GM23338 (cell line): ENCODE measurements around the gene CD69. TPM values are rescaled to one million over a fixed set of nuclear protein-coding genes. Genes with fewer than 3 reads are reported as not detected.

Experiments
- ATAC-seq: fragments of 200-7000 bp; cut with Tn5 transposase; 3 replicates; pipeline ENCODE4 v1.9.1; 2020
- DNase-seq: peaks from one replicate; pipeline ENCODE4 v3.0.0-alpha.2; 2015; ENCODE audit warnings: low spot score
- H2AFZ ChIP-seq: fragments of 200-600 bp; sonication (generic); 2 replicates; pipeline ENCODE4 v1.8.0; 2016; ENCODE audit warnings: antibody characterized with exemption, mild to moderate bottlenecking, moderate library complexity
- H3F3A ChIP-seq: fragments of 200-600 bp; sonication (generic); replicated peaks from 2 replicates; pipeline ENCODE4 v1.8.0; 2017; ENCODE audit warnings: antibody characterized with exemption, mixed run types, low read depth
- H3K27ac ChIP-seq: fragments of 200-600 bp; sonication (generic); 2 replicates; pipeline ENCODE4 v1.6.1; 2016; ENCODE audit warnings: low read depth
- H3K27me3 ChIP-seq: fragments of 200-600 bp; sonication (generic); 2 replicates; pipeline ENCODE4 v1.8.0; 2016; ENCODE audit warnings: mild to moderate bottlenecking, mixed run types, moderate library complexity; ENCODE audit not compliant: insufficient read depth
- H3K36me3 ChIP-seq: fragments of 200-600 bp; sonication (generic); 2 replicates; pipeline ENCODE4 v1.8.0; 2016; ENCODE audit warnings: mild to moderate bottlenecking; ENCODE audit not compliant: insufficient read depth
- H3K4me1 ChIP-seq: fragments of 200-600 bp; sonication (generic); 2 replicates; pipeline ENCODE4 v1.8.0; 2016; ENCODE audit warnings: mild to moderate bottlenecking, moderate library complexity; ENCODE audit not compliant: insufficient read depth
- H3K4me2 ChIP-seq: fragments of 200-600 bp; sonication (generic); 2 replicates; pipeline ENCODE4 v1.7.1; 2017; ENCODE audit warnings: mixed run types
- H3K4me3 ChIP-seq: fragments of 200-600 bp; sonication (generic); 2 replicates; pipeline ENCODE4 v1.6.1; 2016; ENCODE audit warnings: mixed run types
- H3K79me2 ChIP-seq: fragments of 200-600 bp; sonication (generic); replicated peaks from 2 replicates; pipeline ENCODE4 v1.8.0; 2017; ENCODE audit warnings: mild to moderate bottlenecking; ENCODE audit not compliant: insufficient read depth
- H3K9me2 ChIP-seq: fragments of 200-600 bp; sonication (generic); 2 replicates; pipeline ENCODE4 v1.8.0; 2017; ENCODE audit not compliant: insufficient read depth
- H4K20me1 ChIP-seq: fragments of 200-600 bp; sonication (generic); replicated peaks from 2 replicates; pipeline ENCODE4 v1.8.0; 2017; ENCODE audit warnings: mild to moderate bottlenecking; ENCODE audit not compliant: insufficient read depth
- H3K27ac Mint-ChIP-seq: 2 replicates; pipeline ENCODE4 v1.8.0; 2020; ENCODE audit warnings: inconsistent platforms, mild to moderate bottlenecking, moderate library complexity, mixed read lengths
- H3K27me3 Mint-ChIP-seq: 3 replicates; pipeline ENCODE4 v1.8.0; 2022; ENCODE audit warnings: low read depth, mild to moderate bottlenecking, moderate library complexity, mixed read lengths, inconsistent platforms; ENCODE audit not compliant: insufficient read depth, poor library complexity
- H3K36me3 Mint-ChIP-seq: 3 replicates; pipeline ENCODE4 v1.8.0; 2021; ENCODE audit warnings: low read depth, mild to moderate bottlenecking, inconsistent platforms, moderate library complexity, mixed read lengths
- H3K4me1 Mint-ChIP-seq: 3 replicates; pipeline ENCODE4 v1.8.0; 2020; ENCODE audit warnings: mild to moderate bottlenecking, inconsistent platforms, mixed read lengths
- H3K4me3 Mint-ChIP-seq: 3 replicates; pipeline ENCODE4 v1.8.0; 2021; ENCODE audit warnings: moderate library complexity, mild to moderate bottlenecking, inconsistent platforms, mixed read lengths
- H3K9me3 Mint-ChIP-seq: 3 replicates; pipeline ENCODE4 v1.8.0; 2020; ENCODE audit warnings: moderate library complexity, mild to moderate bottlenecking, inconsistent platforms, mixed read lengths
- CREB1 ChIP-seq: fragments of 250-450 bp; sonication (Bioruptor Pico); IDR thresholded peaks from 2 replicates; pipeline ENCODE4 v1.5.0; 2020; ENCODE audit warnings: low read depth, mild to moderate bottlenecking, moderate library complexity
- EZH2 ChIP-seq: fragments of 200-600 bp; sonication (generic); IDR thresholded peaks from one replicate; pipeline ENCODE4 v1.8.0; 2017; ENCODE audit warnings: antibody characterized with exemption, mild to moderate bottlenecking, low read depth; ENCODE audit not compliant: unreplicated experiment
- EZH2phosphoT487 ChIP-seq: fragments of 200-600 bp; sonication (generic); IDR thresholded peaks from one replicate; pipeline ENCODE4 v1.8.1; 2018; ENCODE audit warnings: antibody characterized with exemption; ENCODE audit not compliant: unreplicated experiment
- JUNB ChIP-seq: IDR thresholded peaks from one replicate; pipeline ENCODE4 v1.6.1; 2016; ENCODE audit warnings: antibody characterized with exemption; ENCODE audit not compliant: unreplicated experiment
- NANOG ChIP-seq: IDR thresholded peaks from 2 replicates; pipeline ENCODE4 v1.6.1; 2016; ENCODE audit warnings: antibody characterized with exemption, borderline replicate concordance
- POLR2AphosphoS5 ChIP-seq: IDR thresholded peaks from 2 replicates; pipeline ENCODE4 v1.6.1; 2016; ENCODE audit warnings: antibody characterized with exemption, low read depth
- ZNF114 ChIP-seq: fragments of 250-450 bp; sonication (Bioruptor Pico); IDR thresholded peaks from 2 replicates; pipeline ENCODE4 v1.5.0; 2020; ENCODE audit warnings: mild to moderate bottlenecking, moderate library complexity
- ZNF331 ChIP-seq: fragments of 250-450 bp; sonication (Bioruptor Pico); IDR thresholded peaks from 2 replicates; pipeline ENCODE4 v1.5.0; 2020; ENCODE audit warnings: low read depth, mild to moderate bottlenecking, moderate library complexity
- polyA plus RNA-seq: library from polyadenylated mRNA; unstranded; fragments of >200 nt; fragmentation: Nextera tagmentation; extraction: Ambion mirVana; gene quantifications from 2 replicates; pipeline ENCODE4 v1.2.1, GENCODE V29; 2016
- total RNA-seq: library from RNA; depleted of rRNA; stranded (reverse); fragments of >200 nt; shearing (Covaris generic); gene quantifications from 2 replicates; pipeline ENCODE4 v1.2.3, GENCODE V29; 2014
- TF ChIP-seq, protein P1 (sequence below): IDR thresholded peaks from one replicate; pipeline ENCODE4 v1.6.1; 2018; ENCODE audit warnings: antibody characterized with exemption; ENCODE audit not compliant: unreplicated experiment
- TF ChIP-seq, protein P2 (sequence below): fragments of 250-450 bp; sonication (Bioruptor Pico); IDR thresholded peaks from 2 replicates; pipeline ENCODE4 v1.5.0; 2020; ENCODE audit warnings: mild to moderate bottlenecking, moderate library complexity
- TF ChIP-seq, protein P3 (sequence below): IDR thresholded peaks from 2 replicates; pipeline ENCODE4 v1.6.1; 2016; ENCODE audit warnings: antibody characterized with exemption
- TF ChIP-seq, protein P4 (sequence below), 2 experiments: fragments of 200-600 bp in 1 of 2; sonication (generic) in 1 of 2; conservative IDR thresholded peaks; 2 replicates each; pipeline versions ENCODE4 v1.5.1 to v1.6.1; 2016 to 2017; ENCODE audit warnings: antibody characterized with exemption in 2 of 2, low read depth in 2 of 2, mild to moderate bottlenecking in 2 of 2, moderate library complexity in 1 of 2

CD69 gene
- total and polyA plus RNA-seq, 2 experiments from 2014 or later, result not detected

DNA sequence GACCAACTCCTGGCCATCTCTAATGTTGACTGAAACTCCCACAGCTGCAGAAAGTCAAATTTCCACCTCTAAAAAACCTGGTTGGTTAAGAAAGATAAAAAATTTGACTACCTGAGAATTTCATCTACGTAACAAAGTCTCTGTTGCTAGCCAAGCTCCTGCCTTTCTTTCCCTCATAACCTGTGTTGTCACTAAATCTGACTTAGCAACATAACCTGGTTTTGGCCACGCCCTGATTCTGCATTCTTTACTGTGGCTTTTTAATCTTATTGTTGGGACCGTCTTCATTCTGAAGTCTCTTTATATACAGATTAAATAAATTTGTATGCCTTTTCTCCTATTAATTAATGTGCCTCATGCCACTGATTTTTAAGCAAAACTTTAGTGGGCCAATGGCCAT lies 16.1 kb upstream of the CD69 start (continued):
- TF ChIP-seq, protein P1, sequence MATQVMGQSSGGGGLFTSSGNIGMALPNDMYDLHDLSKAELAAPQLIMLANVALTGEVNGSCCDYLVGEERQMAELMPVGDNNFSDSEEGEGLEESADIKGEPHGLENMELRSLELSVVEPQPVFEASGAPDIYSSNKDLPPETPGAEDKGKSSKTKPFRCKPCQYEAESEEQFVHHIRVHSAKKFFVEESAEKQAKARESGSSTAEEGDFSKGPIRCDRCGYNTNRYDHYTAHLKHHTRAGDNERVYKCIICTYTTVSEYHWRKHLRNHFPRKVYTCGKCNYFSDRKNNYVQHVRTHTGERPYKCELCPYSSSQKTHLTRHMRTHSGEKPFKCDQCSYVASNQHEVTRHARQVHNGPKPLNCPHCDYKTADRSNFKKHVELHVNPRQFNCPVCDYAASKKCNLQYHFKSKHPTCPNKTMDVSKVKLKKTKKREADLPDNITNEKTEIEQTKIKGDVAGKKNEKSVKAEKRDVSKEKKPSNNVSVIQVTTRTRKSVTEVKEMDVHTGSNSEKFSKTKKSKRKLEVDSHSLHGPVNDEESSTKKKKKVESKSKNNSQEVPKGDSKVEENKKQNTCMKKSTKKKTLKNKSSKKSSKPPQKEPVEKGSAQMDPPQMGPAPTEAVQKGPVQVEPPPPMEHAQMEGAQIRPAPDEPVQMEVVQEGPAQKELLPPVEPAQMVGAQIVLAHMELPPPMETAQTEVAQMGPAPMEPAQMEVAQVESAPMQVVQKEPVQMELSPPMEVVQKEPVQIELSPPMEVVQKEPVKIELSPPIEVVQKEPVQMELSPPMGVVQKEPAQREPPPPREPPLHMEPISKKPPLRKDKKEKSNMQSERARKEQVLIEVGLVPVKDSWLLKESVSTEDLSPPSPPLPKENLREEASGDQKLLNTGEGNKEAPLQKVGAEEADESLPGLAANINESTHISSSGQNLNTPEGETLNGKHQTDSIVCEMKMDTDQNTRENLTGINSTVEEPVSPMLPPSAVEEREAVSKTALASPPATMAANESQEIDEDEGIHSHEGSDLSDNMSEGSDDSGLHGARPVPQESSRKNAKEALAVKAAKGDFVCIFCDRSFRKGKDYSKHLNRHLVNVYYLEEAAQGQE, result no peak
- TF ChIP-seq CREB1 (CRISPR knock-in tag), result no peak

DNA sequence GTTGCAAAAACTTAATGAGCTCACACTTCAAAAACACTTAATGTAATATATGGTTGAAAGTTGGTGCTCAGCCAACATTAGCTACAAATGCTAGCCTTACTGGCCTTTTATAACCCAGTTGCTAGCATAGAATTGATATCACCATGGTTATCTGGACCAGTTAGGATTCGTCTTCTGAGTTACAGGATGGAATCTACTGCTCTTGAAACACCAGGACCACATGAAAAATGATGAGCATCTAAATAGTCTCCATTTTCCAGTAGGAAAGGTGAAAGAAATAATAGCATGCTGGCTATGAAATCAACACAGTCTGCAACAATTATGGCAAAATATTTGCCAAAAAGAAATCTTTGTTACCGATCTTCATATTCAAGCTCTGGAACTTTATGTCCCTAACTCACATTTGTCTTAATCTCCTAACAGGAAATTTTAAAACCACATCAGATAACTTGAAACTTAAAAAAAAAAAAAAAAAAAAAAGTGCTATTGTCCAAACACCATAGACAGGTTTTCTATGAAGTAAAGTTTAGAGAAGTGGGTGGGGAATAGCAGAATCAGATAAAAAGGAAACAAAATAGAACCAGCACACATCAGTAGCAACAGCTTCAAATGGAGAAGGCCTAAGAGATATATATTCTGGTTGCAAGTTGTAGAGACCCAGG lies 12.6 kb upstream of the CD69 start:
- Mint-ChIP-seq H3K36me3 (no peaks in the 10 kb centered on the region), H3K4me1 (peaks cover 13% of the 10 kb centered on the region), H3K4me3 (no peak overlapping the region), H3K27me3 (no peaks in the 10 kb centered on the region), H3K27ac (no peak overlapping the region), H3K9me3 (no peaks in the 10 kb centered on the region)
- Histone ChIP-seq H3K79me2 (no peaks in the 10 kb centered on the region), H2AFZ (no peak overlapping the region), H3K9me2 (no peaks in the 10 kb centered on the region), H3K4me1 (peaks cover 12% of the 10 kb centered on the region), H3K4me2 (no peak overlapping the region), H3K36me3 (no peaks in the 10 kb centered on the region), H3K27me3 (no peaks in the 10 kb centered on the region), H3F3A (no peaks in the 10 kb centered on the region), H4K20me1 (no peaks in the 10 kb centered on the region), H3K4me3 (no peak overlapping the region), H3K27ac (no peak overlapping the region)
- DNase-seq, result no peak
- ATAC-seq, result no peak
- TF ChIP-seq JUNB, result no peak
- no peak for TF ChIP-seq ZNF114 (CRISPR knock-in tag)
- no peak for TF ChIP-seq POLR2AphosphoS5
- TF ChIP-seq NANOG, result no peak
- no peak for TF ChIP-seq ZNF331
- TF ChIP-seq, protein P2, sequence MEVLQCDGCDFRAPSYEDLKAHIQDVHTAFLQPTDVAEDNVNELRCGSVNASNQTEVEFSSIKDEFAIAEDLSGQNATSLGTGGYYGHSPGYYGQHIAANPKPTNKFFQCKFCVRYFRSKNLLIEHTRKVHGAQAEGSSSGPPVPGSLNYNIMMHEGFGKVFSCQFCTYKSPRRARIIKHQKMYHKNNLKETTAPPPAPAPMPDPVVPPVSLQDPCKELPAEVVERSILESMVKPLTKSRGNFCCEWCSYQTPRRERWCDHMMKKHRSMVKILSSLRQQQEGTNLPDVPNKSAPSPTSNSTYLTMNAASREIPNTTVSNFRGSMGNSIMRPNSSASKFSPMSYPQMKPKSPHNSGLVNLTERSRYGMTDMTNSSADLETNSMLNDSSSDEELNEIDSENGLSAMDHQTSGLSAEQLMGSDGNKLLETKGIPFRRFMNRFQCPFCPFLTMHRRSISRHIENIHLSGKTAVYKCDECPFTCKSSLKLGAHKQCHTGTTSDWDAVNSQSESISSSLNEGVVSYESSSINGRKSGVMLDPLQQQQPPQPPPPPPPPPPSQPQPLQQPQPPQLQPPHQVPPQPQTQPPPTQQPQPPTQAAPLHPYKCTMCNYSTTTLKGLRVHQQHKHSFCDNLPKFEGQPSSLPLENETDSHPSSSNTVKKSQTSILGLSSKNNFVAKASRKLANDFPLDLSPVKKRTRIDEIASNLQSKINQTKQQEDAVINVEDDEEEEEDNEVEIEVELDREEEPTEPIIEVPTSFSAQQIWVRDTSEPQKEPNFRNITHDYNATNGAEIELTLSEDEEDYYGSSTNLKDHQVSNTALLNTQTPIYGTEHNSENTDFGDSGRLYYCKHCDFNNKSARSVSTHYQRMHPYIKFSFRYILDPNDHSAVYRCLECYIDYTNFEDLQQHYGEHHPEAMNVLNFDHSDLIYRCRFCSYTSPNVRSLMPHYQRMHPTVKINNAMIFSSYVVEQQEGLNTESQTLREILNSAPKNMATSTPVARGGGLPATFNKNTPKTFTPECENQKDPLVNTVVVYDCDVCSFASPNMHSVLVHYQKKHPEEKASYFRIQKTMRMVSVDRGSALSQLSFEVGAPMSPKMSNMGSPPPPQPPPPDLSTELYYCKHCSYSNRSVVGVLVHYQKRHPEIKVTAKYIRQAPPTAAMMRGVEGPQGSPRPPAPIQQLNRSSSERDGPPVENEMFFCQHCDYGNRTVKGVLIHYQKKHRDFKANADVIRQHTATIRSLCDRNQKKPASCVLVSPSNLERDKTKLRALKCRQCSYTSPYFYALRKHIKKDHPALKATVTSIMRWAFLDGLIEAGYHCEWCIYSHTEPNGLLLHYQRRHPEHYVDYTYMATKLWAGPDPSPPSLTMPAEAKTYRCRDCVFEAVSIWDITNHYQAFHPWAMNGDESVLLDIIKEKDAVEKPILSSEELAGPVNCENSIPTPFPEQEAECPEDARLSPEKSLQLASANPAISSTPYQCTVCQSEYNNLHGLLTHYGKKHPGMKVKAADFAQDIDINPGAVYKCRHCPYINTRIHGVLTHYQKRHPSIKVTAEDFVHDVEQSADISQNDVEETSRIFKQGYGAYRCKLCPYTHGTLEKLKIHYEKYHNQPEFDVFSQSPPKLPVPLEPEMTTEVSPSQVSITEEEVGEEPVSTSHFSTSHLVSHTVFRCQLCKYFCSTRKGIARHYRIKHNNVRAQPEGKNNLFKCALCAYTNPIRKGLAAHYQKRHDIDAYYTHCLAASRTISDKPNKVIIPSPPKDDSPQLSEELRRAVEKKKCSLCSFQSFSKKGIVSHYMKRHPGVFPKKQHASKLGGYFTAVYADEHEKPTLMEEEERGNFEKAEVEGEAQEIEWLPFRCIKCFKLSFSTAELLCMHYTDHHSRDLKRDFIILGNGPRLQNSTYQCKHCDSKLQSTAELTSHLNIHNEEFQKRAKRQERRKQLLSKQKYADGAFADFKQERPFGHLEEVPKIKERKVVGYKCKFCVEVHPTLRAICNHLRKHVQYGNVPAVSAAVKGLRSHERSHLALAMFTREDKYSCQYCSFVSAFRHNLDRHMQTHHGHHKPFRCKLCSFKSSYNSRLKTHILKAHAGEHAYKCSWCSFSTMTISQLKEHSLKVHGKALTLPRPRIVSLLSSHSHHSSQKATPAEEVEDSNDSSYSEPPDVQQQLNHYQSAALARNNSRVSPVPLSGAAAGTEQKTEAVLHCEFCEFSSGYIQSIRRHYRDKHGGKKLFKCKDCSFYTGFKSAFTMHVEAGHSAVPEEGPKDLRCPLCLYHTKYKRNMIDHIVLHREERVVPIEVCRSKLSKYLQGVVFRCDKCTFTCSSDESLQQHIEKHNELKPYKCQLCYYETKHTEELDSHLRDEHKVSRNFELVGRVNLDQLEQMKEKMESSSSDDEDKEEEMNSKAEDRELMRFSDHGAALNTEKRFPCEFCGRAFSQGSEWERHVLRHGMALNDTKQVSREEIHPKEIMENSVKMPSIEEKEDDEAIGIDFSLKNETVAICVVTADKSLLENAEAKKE (CRISPR knock-in tag), result no peak
- TF ChIP-seq, protein P3, sequence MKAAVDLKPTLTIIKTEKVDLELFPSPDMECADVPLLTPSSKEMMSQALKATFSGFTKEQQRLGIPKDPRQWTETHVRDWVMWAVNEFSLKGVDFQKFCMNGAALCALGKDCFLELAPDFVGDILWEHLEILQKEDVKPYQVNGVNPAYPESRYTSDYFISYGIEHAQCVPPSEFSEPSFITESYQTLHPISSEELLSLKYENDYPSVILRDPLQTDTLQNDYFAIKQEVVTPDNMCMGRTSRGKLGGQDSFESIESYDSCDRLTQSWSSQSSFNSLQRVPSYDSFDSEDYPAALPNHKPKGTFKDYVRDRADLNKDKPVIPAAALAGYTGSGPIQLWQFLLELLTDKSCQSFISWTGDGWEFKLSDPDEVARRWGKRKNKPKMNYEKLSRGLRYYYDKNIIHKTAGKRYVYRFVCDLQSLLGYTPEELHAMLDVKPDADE, result no peak
- TF ChIP-seq EZH2, result no peak
- TF ChIP-seq, protein P4, sequence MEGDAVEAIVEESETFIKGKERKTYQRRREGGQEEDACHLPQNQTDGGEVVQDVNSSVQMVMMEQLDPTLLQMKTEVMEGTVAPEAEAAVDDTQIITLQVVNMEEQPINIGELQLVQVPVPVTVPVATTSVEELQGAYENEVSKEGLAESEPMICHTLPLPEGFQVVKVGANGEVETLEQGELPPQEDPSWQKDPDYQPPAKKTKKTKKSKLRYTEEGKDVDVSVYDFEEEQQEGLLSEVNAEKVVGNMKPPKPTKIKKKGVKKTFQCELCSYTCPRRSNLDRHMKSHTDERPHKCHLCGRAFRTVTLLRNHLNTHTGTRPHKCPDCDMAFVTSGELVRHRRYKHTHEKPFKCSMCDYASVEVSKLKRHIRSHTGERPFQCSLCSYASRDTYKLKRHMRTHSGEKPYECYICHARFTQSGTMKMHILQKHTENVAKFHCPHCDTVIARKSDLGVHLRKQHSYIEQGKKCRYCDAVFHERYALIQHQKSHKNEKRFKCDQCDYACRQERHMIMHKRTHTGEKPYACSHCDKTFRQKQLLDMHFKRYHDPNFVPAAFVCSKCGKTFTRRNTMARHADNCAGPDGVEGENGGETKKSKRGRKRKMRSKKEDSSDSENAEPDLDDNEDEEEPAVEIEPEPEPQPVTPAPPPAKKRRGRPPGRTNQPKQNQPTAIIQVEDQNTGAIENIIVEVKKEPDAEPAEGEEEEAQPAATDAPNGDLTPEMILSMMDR (conservative IDR thresholded peaks at IDR 0.05; ENCODE audit: low read depth in 2 of 2), result no peak
- TF ChIP-seq CREB1 (CRISPR knock-in tag), result no peak
- TF ChIP-seq EZH2phosphoT487, result no peak
